Endometrial microvascular endothelial cells (primary cell): ENCODE measurements around the gene CCL17. TPM values are rescaled to one million over a fixed set of nuclear protein-coding genes. Genes with fewer than 3 reads are reported as not detected.
"Not testable (repeated sequence)": the region's sequence is repeated elsewhere in the genome, so short reads cannot be mapped to it uniquely, and the experiment has no call there.

Experiments used
- in situ Hi-C: cut with HindIII; loops from 2 replicates; pipeline ENCODE4 v1.10.0; 2017; ENCODE audit warnings: low sequenced_read_pairs, low pct_unique_long_range_greater_than_20kb; ENCODE audit errors: inconsistent ontology term
- total RNA-seq: library from RNA; depleted of rRNA; stranded (reverse); fragments of >200 nt; gene quantifications from one replicate; pipeline ENCODE4 v1.2.3, GENCODE V29; 2015; ENCODE audit errors: inconsistent ontology term

The CCL17 gene
- total RNA-seq, 1 donor from 2014 or later: not detected

- in situ Hi-C loops: no loop called here
These were observed 12.9 kb upstream of the CCL17 start for GRCh38 chr16:57391708-57392107.

GRCh38 chr16:57392694-57393093 is 11.9 kb upstream of the CCL17 start:
- in situ Hi-C loops: no loop called here

- in situ Hi-C loops: no loop called here
These were observed 10.1 kb upstream of the CCL17 start for GRCh38 chr16:57394444-57394843.

GRCh38 chr16:57395026-57395425 is 9.5 kb upstream of the CCL17 start:
- in situ Hi-C loops: no loop called here

- in situ Hi-C loops: no loop called here
These were observed 7.8 kb upstream of the CCL17 start for GRCh38 chr16:57396786-57397185.

- in situ Hi-C loops: not testable (repeated sequence)
These were observed 7.1 kb upstream of the CCL17 start for GRCh38 chr16:57397493-57397892.

- in situ Hi-C loops: no loop called here
These were observed 2.5 kb upstream of the CCL17 start for GRCh38 chr16:57401943-57402640.

- in situ Hi-C loops: no loop called here
These were observed 530 bp downstream of the CCL17 start for GRCh38 chr16:57405097-57405496.

- in situ Hi-C loops: no loop called here
These were observed 2.3 kb downstream of the CCL17 start for GRCh38 chr16:57406881-57407280.

- in situ Hi-C loops: no loop called here
These were observed 3.2 kb downstream of the CCL17 start for GRCh38 chr16:57407521-57408353.

- in situ Hi-C loops: no loop called here
These were observed 4.5 kb downstream of the CCL17 start for GRCh38 chr16:57409065-57409464.

GRCh38 chr16:57409870-57410587 is 5.5 kb downstream of the CCL17 start:
- in situ Hi-C loops: loop anchor here (10.0 kb wide), 2 partner anchors 115 to 215 kb away; no protein-coding TSS in a partner anchor

GRCh38 chr16:57411362-57411976 is 6.9 kb downstream of the CCL17 start:
- in situ Hi-C loops: loop anchor here (10.0 kb wide), 2 partner anchors 117 to 217 kb away; no protein-coding TSS in a partner anchor

GRCh38 chr16:57412584-57412983 is 8.0 kb downstream of the CCL17 start:
- in situ Hi-C loops: loop anchor here (10.0 kb wide), 2 partner anchors 118 to 218 kb away; no protein-coding TSS in a partner anchor

- in situ Hi-C loops: loop anchor here (10.0 kb wide), 2 partner anchors 119 to 219 kb away; no protein-coding TSS in a partner anchor
These were observed 8.7 kb downstream of the CCL17 start for GRCh38 chr16:57413301-57413730.

GRCh38 chr16:57413733-57414132 is 9.2 kb downstream of the CCL17 start:
- in situ Hi-C loops: loop anchor here (10.0 kb wide), 2 partner anchors 119 to 219 kb away; no protein-coding TSS in a partner anchor

- in situ Hi-C loops: loop anchor here (10.0 kb wide), 2 partner anchors 121 to 221 kb away; no protein-coding TSS in a partner anchor
These were observed 11.5 kb downstream of the CCL17 start for GRCh38 chr16:57416084-57416483.

GRCh38 chr16:57419506-57419905 is 14.9 kb downstream of the CCL17 start:
- in situ Hi-C loops: loop anchor here (10.0 kb wide), 2 partner anchors 125 to 225 kb away; no protein-coding TSS in a partner anchor
